ENCODE measurements around the gene SART1.

DNA sequence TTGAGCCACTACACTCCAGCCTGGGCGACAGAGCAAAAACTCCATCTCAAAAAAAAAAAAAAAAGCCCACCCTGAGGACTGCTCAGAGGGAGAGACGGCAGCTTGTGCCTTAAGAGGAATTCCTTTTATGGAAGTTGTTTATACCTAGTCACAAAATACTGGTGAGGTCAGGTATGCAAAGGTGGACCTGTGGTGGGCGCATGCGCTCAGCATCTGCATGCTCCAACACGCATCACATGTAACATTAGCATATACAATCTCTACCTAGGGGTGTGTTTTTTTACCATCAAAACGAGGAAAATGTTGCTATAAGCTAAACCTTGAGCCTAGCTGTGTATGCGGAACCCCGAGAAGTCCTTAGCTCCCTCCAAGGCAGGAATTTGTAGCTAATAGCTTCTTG, 6.8 kb upstream of the SART1 start:
- TF ChIP-seq, protein P1, sequence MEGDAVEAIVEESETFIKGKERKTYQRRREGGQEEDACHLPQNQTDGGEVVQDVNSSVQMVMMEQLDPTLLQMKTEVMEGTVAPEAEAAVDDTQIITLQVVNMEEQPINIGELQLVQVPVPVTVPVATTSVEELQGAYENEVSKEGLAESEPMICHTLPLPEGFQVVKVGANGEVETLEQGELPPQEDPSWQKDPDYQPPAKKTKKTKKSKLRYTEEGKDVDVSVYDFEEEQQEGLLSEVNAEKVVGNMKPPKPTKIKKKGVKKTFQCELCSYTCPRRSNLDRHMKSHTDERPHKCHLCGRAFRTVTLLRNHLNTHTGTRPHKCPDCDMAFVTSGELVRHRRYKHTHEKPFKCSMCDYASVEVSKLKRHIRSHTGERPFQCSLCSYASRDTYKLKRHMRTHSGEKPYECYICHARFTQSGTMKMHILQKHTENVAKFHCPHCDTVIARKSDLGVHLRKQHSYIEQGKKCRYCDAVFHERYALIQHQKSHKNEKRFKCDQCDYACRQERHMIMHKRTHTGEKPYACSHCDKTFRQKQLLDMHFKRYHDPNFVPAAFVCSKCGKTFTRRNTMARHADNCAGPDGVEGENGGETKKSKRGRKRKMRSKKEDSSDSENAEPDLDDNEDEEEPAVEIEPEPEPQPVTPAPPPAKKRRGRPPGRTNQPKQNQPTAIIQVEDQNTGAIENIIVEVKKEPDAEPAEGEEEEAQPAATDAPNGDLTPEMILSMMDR (IDR thresholded peaks at IDR 0.05; ENCODE audit: low read length): no peak
- TF ChIP-seq EZH2 (optimal IDR thresholded peaks at IDR 0.05; ENCODE audit: low read depth, low read length) (no peak), EZH2phosphoT487 (IDR thresholded peaks at IDR 0.05; ENCODE audit: low read length) (no peak)
